ENCODE measurements around the gene TP73. TPM values are rescaled to one million over a fixed set of nuclear protein-coding genes. Genes with fewer than 3 reads are reported as not detected.

The TP73 gene
- total RNA-seq, 2 donors from 2014 or later = 5.1 to 15.1 TPM

- TF ChIP-seq, protein P1, sequence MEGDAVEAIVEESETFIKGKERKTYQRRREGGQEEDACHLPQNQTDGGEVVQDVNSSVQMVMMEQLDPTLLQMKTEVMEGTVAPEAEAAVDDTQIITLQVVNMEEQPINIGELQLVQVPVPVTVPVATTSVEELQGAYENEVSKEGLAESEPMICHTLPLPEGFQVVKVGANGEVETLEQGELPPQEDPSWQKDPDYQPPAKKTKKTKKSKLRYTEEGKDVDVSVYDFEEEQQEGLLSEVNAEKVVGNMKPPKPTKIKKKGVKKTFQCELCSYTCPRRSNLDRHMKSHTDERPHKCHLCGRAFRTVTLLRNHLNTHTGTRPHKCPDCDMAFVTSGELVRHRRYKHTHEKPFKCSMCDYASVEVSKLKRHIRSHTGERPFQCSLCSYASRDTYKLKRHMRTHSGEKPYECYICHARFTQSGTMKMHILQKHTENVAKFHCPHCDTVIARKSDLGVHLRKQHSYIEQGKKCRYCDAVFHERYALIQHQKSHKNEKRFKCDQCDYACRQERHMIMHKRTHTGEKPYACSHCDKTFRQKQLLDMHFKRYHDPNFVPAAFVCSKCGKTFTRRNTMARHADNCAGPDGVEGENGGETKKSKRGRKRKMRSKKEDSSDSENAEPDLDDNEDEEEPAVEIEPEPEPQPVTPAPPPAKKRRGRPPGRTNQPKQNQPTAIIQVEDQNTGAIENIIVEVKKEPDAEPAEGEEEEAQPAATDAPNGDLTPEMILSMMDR (IDR thresholded peaks at IDR 0.05) = no peak
- TF ChIP-seq POLR2AphosphoS5 (IDR thresholded peaks at IDR 0.05) (no peak), POLR2A (IDR thresholded peaks at IDR 0.05) (no peak)
- no peaks in the 10 kb centered on the region for H3K36me3 ChIP-seq
These were observed 107.5 kb downstream of the TP73 start for GRCh38 chr1:3759796-3760195.

GRCh38 chr1:3761296-3762010 is 109.1 kb downstream of the TP73 start:
- no peaks in the 10 kb centered on the region for H3K36me3 ChIP-seq
- no peak for DNase-seq (ENCODE audit: low spot score)
- no peaks in the 10 kb centered on the region for H3K4me1 ChIP-seq (replicated peaks)
- no peaks in the 10 kb centered on the region for H3K27me3 ChIP-seq (replicated peaks; ENCODE audit: insufficient read depth)
- TF ChIP-seq POLR2A (IDR thresholded peaks at IDR 0.05) = no peak
- TF ChIP-seq, protein P1 (IDR thresholded peaks at IDR 0.05) = no peak
- no peak overlapping the region for H3K4me3 ChIP-seq
- WGBS = 82% methylated on average over 17 of the region's 17 CpGs
- intact Hi-C loops (cut with DNase I) = no loop called here
- no peaks in the 10 kb centered on the region for H3K9me3 ChIP-seq
- H3K27ac ChIP-seq = no peak overlapping the region

More at GRCh38 chr1:3759796-3760195, 107.5 kb downstream of the TP73 start:
- no peak overlapping the region for H3K27ac ChIP-seq
- no peaks in the 10 kb centered on the region for H3K4me1 ChIP-seq (replicated peaks)
- no peaks in the 10 kb centered on the region for H3K9me3 ChIP-seq
- intact Hi-C loops (cut with DNase I) = no loop called here
- 56% methylated on average over 6 of the region's 6 CpGs for WGBS
- no peaks in the 10 kb centered on the region for H3K27me3 ChIP-seq (replicated peaks; ENCODE audit: insufficient read depth)
- no peak for DNase-seq (ENCODE audit: low spot score)
- no peak overlapping the region for H3K4me3 ChIP-seq

DNA sequence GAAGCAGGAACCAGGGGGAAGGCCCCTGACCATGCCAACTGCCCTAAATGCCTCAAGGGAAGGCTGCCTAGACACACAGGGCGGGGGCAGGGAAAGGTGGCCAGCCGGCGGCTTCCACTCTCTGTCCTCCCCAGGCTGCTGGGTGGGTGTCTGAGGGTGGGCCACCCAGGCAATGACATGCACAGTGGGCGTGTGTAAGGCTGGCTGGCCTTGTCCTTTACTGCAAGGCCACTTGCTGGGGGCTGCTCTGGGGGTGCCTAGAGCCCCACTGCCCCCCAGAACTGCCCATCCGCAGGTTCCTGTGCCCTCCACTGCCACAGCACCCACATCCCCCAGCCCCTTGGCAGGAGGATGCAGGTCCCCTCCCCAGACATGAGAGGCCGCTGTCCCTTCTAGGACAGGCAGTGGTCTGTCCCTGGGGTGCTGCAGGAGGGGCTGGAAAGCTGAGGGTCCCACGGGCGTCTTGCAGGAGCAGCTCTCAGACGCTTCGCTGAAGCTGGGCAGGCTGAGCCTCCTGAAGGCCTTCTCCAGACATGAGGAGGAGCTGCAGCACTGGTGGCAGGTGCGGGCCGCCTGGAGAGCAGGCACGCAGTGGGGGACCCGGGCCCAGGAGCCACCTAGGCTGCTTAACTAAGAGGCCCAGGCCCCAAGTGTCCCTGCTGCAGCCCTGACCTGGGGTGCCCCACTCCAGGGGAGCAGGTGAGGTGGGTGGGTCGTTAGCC is 110.0 kb downstream of the TP73 start:
- Histone ChIP-seq H3K9me3 (no peaks in the 10 kb centered on the region), H3K36me3 (no peaks in the 10 kb centered on the region), H3K27me3 (replicated peaks; ENCODE audit: insufficient read depth) (no peaks in the 10 kb centered on the region), H3K4me3 (no peak overlapping the region), H3K27ac (no peak overlapping the region), H3K4me1 (replicated peaks) (no peaks in the 10 kb centered on the region)
- TF ChIP-seq, protein P1 (IDR thresholded peaks at IDR 0.05) = no peak
- TF ChIP-seq POLR2AphosphoS5 (IDR thresholded peaks at IDR 0.05) = no peak
- TF ChIP-seq POLR2A (IDR thresholded peaks at IDR 0.05) = no peak
- DNase-seq (ENCODE audit: low spot score) = no peak
- intact Hi-C loops (cut with DNase I) = no loop called here
- WGBS = 76% methylated on average over 15 of the region's 15 CpGs

DNA sequence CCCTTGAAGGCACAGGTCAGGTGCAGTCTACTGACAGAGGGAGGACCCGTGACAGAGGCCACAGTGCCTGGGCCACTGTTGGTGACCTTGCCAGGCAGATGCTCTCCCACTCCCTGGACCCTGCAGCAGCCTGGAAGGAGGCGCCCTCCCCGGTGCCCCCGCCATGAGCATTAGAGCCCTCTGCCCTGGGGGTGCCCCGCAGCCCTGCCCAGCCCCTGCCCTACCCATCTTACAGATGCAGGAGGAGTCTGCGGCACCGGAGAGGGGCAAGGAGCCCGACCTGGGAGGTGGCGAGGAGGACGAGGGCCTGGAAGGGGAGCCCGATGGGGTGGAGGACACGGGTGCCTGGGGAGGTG is 110.5 kb downstream of the TP73 start:
- H3K27ac ChIP-seq = no peak overlapping the region
- H3K4me1 ChIP-seq (replicated peaks) = no peaks in the 10 kb centered on the region
- H3K36me3 ChIP-seq = no peaks in the 10 kb centered on the region
- no peaks in the 10 kb centered on the region for H3K9me3 ChIP-seq
- no peaks in the 10 kb centered on the region for H3K27me3 ChIP-seq (replicated peaks; ENCODE audit: insufficient read depth)
- intact Hi-C loops (cut with DNase I) = no loop called here
- H3K4me3 ChIP-seq = no peak overlapping the region
- TF ChIP-seq POLR2A (IDR thresholded peaks at IDR 0.05) = no peak
- TF ChIP-seq, protein P1 (IDR thresholded peaks at IDR 0.05) = no peak
- TF ChIP-seq POLR2AphosphoS5 (IDR thresholded peaks at IDR 0.05) = no peak
- 87% methylated on average over 12 of the region's 12 CpGs for whole genome bisulfite sequencing
- no peak for DNase-seq (ENCODE audit: low spot score)
